Activated CD8-positive, alpha-beta memory T cell treated with anti-CD3 and anti-CD28 coated beads for 24 hours (primary cell): ENCODE data around the gene LARP1B.
A peak's percentile ranks its signal among the peaks of the same experiment; 100 is the strongest.
"Not testable (repeated sequence)": the region's sequence is repeated elsewhere in the genome, so short reads cannot be mapped to it uniquely, and the experiment has no call there.

Source experiments
- DNase-seq: peaks from one replicate; pipeline ENCODE4 v3.0.0-alpha.2; 2020

The LARP1B gene

DNA sequence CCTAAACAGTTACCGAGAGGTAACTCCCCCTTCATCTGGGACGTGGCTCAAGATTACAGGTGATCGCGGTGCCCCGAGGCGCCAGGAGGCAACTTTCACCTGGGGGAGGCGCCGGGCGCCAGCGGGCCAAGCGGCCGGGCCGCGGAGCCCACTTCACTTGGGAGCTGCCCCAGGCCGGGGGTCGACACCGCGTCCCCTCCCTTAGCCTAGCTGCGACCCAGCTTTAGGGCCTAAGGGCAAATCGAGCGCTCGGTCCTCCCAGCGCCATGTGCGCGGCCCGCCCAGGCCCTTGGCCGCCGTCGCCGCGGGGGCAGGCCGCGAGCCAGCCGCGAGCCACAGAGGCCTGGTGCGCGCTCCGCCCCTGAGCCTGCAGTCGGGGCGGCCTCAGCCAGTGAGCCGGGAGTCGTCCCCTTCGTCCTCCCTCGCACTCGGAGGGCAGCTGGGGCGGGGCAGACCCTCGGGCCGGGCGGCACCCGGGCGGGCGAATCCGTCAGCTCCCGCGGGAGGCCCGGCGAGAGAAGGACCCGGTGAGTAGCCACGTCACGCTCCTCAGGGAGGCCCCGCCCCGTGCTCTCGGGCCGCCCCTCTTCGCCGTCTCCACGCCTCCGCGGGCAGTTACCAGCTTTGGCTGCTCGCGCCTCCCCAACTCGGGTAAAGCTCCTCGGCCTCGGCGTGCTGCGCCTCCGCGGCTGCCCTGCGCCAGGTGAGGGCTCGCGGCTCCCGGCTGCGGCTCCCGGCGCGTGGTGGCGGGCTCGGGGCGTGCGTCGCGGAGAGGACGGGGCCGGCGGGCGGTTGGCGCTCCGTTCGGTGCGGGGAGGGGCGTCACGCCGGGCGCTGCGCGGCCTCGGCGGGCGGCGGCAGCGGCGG is at the start of gene LARP1B:
LARP1B (plus strand) TSS at position 614 of the 867 bp plus-strand sequence. CDS start 13,640 bp downstream, outside the sequence.
- DNase-seq: peak; percentile 97

DNA sequence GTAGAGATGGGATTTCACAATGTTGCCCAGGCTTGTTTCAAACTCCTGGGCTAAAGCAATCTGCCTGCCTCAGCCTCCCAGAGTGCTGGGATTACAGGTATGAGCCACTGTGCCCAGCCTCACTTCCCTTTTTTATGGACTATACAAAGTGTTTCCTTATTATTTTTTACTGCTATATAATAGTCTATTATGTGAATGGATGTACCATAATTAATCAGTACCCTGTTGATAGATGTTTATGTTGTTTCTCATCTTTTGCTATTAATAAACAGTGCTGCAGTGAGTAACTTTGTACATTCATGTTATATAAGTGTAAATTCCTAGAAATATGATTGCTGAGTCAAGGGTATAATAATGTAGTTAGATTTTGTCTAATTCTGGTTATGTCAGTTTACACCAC is 35.8 kb upstream of the LARP1B start:
- no peak for DNase-seq

DNA sequence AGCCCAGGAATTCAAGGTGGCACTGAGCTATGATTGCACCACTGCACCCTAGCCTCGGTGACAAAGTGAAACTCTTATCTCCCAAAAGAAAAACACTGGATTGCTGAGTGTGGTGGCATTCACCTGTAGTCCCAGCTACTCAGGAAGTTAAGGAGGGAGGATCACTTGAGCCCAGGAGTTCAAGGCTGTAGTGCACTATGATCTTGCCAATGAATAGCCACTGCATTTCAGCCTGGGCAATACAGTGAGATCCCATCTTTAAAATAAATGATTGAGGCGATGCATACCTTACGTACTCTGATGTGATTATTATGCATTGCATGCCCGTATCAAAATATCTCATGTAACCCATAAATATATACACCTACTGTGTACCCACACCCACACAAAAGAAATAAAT is 31.2 kb upstream of the LARP1B start:
- DNase-seq: no peak

DNA sequence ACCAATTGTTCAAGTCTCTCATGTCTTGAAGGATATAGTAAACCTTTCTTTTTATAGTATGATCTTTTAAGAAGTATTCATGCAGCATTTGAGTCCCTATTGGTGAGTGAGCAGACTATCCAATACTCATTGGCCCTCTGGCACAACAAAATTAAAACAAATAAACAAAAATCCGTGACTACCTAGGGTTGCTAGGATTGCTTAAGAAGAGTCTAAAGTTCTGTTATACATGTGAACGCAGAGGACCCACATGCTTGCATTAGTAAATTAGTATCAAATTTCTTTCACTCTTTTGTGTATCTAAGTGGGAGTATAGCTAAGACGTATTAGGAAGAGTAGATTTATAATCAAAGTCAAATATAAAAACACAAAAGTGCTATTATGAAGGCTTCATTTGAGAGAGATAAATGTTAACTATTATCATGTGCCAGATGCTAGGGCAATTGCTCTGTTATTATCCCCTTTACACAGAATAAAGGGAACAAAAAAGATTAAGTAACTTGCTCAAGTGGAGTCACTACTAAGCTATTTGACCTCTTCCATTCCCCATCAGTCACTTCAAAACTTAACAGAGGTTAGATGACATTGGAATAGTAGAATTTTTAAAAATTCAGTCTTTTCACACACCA is 29.2 kb upstream of the LARP1B start:
- DNase-seq: no peak

DNA sequence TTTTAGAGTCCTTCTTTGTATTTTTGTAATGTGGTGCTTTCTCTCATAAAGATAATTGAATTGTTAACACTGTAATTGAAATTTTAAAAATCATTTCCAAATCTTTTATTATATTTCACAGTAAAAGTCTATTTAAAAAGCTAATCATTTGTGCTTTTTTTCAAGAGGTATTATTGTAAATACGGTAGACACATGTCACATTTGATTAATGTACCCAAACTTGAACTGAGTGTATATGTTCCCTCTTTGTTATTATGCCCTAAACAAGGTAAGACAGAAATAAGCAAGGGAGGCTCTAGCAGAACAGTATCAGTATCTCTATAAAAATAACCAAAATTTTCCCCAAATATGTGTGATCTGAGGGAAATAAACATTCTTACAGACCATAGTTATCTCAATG is 21.5 kb upstream of the LARP1B start:
- DNase-seq: no peak

DNA sequence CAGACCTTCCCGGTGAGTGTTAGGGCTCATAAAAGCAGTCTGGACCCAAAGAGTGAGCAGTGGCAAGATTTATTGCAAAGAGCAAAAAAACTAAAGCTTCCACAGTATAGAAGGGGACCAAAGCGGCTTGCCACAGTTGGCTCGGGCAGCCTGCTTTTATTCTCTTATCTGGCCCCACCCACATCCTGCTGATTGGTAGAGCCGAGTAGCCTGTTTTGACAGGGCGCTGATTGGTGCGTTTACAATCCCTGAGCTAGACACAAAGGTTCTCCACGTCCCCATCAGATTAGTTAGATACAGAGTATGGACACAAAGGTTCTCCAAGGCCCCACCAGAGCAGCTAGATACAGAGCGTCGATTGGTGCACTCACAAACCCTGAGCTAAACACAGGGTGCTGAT is 14.1 kb upstream of the LARP1B start:
- not testable (repeated sequence) for DNase-seq

DNA sequence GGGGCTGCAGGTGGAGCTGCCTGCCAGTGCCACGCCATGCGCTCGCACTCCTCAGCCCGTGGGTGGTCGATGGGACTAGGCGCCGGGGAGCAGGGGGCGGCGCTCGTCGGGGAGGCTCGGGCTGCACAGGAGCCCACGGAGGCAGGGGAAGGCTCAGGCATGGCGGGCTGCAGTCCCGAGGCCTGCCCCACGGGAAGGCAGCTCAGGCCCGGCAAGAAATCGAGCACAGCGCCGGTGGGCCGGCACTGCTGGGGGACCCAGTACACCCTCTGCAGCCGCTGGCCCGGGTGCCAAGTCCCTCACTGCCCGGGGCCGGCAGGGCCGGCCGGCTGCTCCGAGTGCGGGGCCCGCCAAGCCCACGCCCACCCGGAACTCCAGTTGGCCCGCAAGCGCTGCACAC is 13.6 kb upstream of the LARP1B start:
- DNase-seq: not testable (repeated sequence)

DNA sequence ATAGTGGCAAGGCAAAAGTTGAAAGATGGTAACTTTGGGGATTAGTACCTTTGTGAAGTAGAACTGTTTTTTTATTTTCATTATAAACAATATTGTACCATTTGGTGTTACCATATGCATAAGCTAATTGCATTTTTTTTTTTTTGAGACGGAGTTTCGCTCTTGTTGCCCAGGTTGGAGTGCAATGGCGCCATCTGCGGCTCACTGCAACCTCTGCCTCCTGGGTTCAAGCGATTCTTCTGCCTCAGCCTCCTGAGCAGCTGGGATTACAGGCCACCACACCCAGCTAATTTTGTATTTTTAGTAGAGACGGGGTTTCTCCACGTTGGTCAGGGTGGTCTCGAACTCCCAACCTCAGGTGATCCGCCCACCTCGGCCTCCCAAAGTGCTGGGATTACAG is 9.9 kb upstream of the LARP1B start:
- not testable (repeated sequence) for DNase-seq

DNA sequence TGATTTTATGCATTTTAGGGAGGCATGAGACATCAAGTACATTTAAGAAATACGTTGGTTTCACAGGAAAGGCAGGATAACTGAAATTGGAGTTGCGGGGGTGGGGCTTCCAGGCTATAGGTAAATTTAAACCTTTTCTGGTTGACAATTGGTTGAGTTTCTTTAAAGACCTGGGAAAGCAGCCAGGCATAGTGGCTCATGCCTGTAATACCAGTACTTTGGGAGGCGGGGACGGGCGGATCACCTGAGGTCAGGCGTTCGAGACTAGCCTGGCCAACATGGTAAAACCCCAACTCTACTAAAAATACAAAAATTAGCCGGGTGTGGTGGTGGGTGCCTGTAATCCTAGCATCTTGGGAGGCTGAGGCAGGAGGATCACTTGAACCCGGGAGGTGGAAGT is 6.2 kb upstream of the LARP1B start:
- DNase-seq: not testable (repeated sequence)

DNA sequence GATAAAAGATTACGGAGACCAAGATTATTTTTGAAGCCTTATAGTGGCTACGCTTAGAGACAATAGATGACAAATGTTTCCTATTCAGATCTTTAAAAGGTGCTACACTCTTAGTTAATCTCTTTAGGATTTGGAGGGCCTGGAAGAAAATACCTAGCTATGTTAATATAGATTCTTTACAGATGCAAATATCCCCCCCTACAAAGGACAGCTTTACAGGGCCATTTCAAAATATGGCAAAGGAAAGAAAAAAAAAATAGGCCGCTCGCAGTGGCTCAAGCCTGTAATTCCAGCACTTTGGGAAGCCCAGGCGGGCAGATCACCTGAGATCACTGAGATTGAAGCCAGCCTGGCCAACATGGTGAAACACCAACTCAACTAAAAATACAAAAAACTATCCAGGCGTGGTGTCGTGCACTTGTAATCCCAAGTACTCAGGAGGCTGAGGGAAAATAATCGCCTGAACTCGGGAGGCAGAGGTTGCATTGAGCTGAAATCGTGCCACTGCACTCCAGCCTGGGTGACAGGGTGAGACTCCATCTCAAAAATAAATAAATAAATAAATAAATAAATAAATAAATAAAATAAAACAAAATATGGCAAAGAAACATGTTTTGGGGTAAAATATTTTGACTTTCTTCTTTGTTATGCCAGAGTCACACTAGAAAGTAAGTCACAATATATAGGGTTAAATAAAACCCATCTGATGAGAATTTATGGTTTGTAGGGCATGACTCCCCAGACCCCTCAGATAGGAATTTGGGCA is 5.5 kb upstream of the LARP1B start:
- DNase-seq: not testable (repeated sequence)

DNA sequence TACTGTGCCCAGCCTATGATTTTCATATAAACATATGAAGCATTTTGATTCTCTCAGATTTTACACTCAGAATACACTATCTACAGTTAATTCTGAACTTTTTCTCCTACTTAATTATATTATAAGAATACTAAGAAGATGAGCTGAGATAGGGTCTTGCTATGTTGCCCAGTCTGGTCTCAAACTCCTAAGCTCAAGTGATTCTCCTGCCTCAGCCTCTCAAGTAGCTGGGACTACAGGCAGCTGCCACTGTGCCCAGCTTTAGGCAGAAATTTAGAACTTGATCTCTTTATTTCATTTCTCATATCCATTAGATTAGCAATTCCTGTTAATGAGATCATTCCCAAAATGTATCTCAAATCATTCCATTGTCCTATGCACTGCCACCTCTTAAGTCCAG is 4.7 kb upstream of the LARP1B start:
- no peak for DNase-seq

DNA sequence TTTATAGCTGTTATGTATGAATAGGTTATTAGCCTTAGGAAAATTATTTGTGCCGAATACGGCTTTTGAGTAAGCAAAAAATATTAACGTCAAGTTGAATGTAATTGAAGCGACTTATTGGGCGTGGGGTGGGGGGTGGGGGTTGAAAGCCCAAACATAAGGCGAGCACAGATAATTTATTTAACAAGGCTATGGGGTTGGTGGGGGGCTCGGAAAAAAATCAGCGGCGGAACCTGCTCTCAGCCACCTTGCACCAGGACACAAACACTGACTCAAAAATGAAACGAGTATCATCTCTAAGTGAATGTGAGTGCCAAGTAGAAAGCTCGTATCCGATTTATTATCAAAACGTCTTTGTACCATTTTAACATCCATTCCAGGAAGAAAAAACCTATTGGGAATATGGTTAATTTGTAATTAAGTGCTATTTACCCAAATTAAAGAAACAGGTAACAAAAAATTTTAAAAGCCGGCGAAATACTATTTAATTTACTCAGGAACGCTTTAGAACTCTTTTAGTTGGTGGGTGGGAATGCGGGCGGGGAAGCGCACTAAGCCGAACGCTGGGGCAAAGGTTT is 902 bp upstream of the LARP1B start:
- DNase-seq: no peak

DNA sequence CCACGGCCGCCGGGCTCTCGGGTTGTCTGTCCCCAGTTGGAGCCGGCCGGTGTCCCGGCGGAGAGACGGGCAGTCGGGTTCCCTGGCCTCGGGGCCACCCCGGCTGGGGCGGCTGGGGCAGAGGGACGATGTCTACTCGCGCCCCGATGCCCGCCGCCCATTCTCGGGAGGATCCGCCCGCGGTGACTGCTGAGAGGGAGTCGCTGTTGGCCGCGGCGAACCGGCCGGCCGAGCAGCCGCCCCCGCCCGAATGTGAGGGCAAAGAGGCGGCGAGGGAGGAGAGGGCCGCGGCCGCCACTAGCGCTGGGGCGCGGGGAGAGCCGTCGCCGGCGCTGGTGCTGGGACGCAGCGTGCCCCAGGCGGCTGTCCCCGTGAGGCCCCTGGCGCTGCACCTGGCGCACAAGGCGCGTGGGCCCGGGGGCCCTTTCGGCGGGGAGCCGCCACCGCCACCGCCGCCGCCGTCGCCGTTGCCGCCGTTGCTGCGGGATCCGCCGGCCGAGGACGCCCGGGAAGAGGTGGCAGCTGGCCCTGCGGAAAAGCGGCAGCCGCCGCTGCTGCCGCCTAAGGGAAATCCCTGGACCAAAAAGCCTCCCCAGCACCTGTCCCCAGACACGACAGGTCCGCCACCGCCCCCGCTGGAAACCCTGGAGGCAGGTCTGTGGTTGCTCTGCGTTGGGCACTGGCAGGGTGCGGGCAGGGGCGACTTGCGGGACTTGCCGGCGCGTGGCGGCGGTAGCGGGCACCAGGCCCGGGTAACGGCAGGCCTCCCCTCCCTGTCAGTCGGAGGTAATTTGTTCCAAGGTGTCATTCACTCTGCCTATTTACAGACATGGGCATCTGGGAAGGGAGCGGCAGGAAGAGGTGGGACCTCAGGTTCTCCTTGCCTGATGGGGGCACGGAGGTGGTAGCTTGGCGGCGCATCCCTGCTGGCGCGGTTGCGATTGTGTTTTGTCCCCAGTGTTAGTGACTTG is 739 bp downstream of the LARP1B start:
- DNase-seq: peak; percentile 83

DNA sequence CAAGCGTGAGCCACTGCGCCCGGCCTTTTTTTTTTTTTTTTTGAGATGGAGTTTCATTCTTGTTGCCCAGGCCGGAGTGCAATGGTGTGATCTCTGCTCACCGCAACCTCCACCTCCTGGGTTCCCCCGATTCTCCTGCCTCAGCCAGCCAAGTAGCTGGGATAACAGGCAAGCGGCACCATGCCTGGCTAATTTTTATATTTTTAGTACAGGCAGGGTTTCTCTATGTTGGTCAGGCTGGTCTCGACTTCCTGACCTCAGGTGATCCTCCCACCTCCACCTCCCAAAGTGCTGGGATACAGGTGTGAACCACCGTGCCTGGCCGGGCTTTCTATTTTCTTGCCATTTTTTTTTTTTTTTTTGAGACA is 5.3 kb downstream of the LARP1B start:
- DNase-seq: not testable (repeated sequence)

DNA sequence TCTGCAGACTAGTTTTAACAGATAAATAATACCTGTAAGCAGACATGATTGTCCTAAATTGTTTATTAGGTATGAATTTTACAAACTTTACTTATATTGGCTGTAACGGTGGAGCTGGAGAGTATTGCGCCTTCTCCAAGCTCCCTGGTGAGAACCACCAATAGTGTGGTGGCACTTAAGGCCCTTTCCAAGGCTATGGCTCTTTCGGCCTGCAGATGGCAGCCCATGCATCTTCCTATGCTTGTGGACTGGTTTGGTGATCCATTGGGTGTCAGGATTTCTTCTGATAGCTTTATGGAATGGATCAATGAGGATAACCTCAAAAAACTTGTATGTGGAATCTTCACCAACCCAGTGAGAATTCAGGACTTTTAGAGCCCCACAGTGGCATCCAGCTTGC is 7.8 kb downstream of the LARP1B start:
- DNase-seq: no peak

DNA sequence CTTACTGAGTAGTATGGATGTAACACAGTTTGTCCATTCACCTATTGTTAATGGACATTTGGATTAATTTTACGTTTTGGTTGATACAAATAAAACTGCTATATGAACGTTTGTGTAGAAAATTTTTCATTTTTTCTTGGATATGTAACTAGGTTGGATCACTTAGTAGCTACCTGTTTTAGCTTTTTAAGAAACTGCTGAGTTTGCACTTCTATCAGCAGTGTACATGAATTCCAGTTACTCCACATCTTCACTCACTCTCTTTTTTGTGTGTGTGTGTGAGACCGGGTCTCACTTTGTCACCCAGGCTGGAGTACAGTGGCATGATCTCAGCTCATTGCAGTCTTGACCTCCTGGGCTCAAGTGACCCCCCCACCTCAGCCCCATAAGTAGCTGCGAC is 15.4 kb downstream of the LARP1B start:
- no peak for DNase-seq

DNA sequence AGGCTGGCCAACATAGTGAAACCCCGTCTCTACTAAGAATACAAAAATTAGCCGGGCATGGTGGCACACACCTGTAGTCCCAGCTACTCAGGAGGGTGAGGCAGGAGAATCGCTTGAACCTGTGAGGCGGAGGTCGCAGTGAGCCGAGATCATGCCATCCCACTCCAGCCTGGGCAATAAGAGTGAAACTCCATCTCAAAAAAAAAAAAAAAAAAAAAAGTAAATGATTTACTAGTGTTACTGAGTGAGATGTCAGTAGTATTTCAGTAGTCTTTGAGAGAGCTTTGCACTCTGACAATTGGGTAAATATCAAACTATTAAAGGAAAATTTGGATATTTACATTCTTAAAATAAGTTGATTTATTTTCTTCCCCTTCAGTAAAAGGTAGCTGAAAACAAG is 34.2 kb downstream of the LARP1B start:
- not testable (repeated sequence) for DNase-seq

DNA sequence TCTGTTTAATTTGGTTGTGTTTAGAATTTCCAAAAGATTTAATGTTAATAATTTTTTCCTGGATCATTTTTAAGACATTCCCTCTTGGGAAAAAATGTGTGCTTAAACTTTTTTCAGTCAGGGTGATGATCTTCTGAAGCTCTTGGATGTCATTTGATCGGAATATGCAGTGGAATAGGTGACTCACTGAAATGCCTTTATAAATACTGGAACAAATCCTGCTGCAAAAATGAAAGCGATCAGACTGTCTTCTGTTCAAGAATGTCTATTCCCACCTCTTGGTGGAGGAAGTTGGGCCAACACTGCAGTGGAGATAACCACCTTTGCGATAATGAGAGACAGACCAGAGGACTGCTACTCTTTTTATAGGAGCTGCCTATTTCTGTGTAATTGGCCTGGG is 46.7 kb downstream of the LARP1B start:
- no peak for DNase-seq

DNA sequence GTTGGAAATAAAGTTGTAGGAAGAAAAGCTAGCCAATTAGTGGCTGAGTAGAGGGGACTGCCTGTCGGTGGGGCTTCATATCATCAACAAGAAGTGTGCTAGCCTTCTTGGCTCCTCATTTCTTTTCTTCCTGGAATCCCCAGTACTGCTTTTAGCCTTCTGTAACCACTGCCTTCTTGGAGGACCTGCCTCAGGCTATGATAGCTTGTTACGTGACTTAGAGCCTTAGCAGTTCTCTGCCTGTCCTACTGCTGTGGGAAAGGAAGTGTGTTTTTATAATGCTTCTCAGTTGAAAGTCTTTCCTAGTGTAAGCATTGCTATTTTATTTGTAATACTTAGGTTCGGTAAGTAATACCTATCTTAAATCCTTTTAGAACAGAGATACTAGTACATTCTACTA is 61.9 kb downstream of the LARP1B start:
- DNase-seq: no peak

DNA sequence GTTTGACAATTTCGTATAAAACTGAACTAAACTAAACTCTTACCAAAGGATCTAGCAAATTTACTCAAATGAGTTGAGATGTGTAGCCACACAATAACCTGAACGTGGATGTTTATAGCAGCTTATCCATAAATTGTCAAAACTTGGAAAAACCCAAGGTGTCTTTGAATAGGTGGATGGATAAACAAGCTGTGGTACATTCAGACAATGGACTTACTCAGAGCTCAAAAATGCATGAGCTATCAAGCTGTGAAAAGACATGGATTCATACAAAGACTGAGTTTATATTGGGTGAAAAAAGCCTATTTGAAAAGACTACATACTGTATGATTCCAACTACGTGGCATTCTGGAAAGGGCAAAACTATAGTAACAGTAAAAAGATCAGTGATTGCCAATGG is 69.5 kb downstream of the LARP1B start:
- no peak for DNase-seq

DNA sequence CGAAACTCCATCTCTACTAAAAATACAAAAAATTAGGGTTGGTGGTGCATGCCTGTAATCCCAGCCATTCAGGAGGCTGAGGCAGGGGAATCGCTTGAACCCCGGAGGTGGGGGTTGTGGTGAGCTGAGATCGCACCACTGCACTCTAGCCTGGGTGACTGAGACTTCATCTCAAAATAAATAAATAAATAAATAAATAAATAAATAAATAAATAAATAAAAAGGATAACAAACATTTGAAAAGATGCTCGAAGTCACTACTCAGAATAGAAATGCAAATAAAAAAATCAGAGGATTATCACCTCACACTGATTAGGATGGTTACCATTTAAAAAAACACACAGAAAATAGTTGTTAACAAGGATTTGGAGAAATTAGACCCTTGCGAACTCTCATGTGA is 73.8 kb downstream of the LARP1B start:
- DNase-seq: no peak

DNA sequence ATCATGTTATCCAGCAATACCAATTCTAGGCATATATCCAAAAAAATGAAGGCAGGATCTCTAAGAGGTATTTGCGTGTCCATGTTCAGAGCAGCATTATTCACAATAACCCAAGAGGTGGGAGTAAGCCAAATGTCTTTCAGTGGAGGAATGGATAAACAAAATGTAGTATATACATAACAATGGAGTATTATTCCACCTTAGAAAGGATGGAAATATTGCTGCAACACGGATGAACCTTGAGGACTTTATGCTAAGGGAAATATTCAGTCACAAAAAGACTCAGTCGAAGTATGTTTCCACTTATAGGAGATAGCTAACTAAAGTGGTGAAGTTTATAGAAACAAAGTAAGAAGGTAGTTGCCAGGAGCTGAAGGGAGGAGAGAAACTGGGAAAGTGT is 74.3 kb downstream of the LARP1B start:
- no peak for DNase-seq
